ENCODE measurements around the gene TBL1X.
A peak's percentile ranks its signal among the peaks of the same experiment; 100 is the strongest.
"Not testable (repeated sequence)": the region's sequence is repeated elsewhere in the genome, so short reads cannot be mapped to it uniquely, and the experiment has no call there.

Gene TBL1X

GRCh38 chrX:9458516-9459078, 6.3 kb upstream of the TBL1X start:
- FAIRE-seq: no peak

GRCh38 chrX:9459186-9459748, 5.6 kb upstream of the TBL1X start:
- DNase-seq (ENCODE audit: low spot score): no peak

More at GRCh38 chrX:9458516-9459078, 6.3 kb upstream of the TBL1X start:
- no peak for DNase-seq (ENCODE audit: low spot score)

GRCh38 chrX:9461087-9461486, 3.8 kb upstream of the TBL1X start:
- DNase-seq (ENCODE audit: low spot score) (no peak), FAIRE-seq (no peak)

More at GRCh38 chrX:9459186-9459748, 5.6 kb upstream of the TBL1X start:
- FAIRE-seq: no peak

- DNase-seq (ENCODE audit: low spot score) (no peak), FAIRE-seq (no peak)
These were observed 2.4 kb upstream of the TBL1X start for GRCh38 chrX:9462456-9462855.

- no peak for FAIRE-seq
- no peak for DNase-seq (ENCODE audit: low spot score)
These were observed 694 bp downstream of the TBL1X start for GRCh38 chrX:9465380-9466123.

GRCh38 chrX:9466124-9466495, 1.3 kb downstream of the TBL1X start:
- FAIRE-seq: no peak
- peak; percentile 16 for DNase-seq (ENCODE audit: low spot score)

- DNase-seq (ENCODE audit: low spot score): no peak
- no peak for FAIRE-seq
These were observed 1.9 kb downstream of the TBL1X start for GRCh38 chrX:9466736-9467135.

GRCh38 chrX:9467146-9467545, 2.3 kb downstream of the TBL1X start:
- no peak for FAIRE-seq
- DNase-seq (ENCODE audit: low spot score): no peak

GRCh38 chrX:9467751-9468150, 2.9 kb downstream of the TBL1X start:
- no peak for FAIRE-seq

GRCh38 chrX:9471571-9471985, 6.7 kb downstream of the TBL1X start:
- DNase-seq (ENCODE audit: low spot score) (no peak), FAIRE-seq (no peak)

More at GRCh38 chrX:9467751-9468150, 2.9 kb downstream of the TBL1X start:
- no peak for DNase-seq (ENCODE audit: low spot score)

GRCh38 chrX:9473708-9474107, 8.8 kb downstream of the TBL1X start:
- DNase-seq (ENCODE audit: low spot score): no peak
- no peak for FAIRE-seq

- not testable (repeated sequence) for FAIRE-seq; DNase-seq (ENCODE audit: low spot score)
These were observed 10.6 kb downstream of the TBL1X start for GRCh38 chrX:9475417-9475816.

GRCh38 chrX:9475984-9476383, 11.1 kb downstream of the TBL1X start:
- FAIRE-seq: no peak

GRCh38 chrX:9476810-9477575, 12.1 kb downstream of the TBL1X start:
- DNase-seq (ENCODE audit: low spot score): no peak

More at GRCh38 chrX:9475984-9476383, 11.1 kb downstream of the TBL1X start:
- DNase-seq (ENCODE audit: low spot score): no peak

GRCh38 chrX:9482408-9482807, 17.6 kb downstream of the TBL1X start:
- no peak for DNase-seq (ENCODE audit: low spot score)
- FAIRE-seq: no peak

More at GRCh38 chrX:9476810-9477575, 12.1 kb downstream of the TBL1X start:
- peak; percentile 52 for FAIRE-seq

- no peak for FAIRE-seq
These were observed 18.0 kb downstream of the TBL1X start for GRCh38 chrX:9482837-9483236.

GRCh38 chrX:9483376-9483775, 18.5 kb downstream of the TBL1X start:
- FAIRE-seq (no peak), DNase-seq (ENCODE audit: low spot score) (no peak)

More at GRCh38 chrX:9482837-9483236, 18.0 kb downstream of the TBL1X start:
- DNase-seq (ENCODE audit: low spot score): no peak

GRCh38 chrX:9486786-9487387, 22.0 kb downstream of the TBL1X start:
- FAIRE-seq (no peak), DNase-seq (ENCODE audit: low spot score) (no peak)

- FAIRE-seq (no peak), DNase-seq (ENCODE audit: low spot score) (no peak)
These were observed 23.7 kb downstream of the TBL1X start for GRCh38 chrX:9488586-9488985.

- DNase-seq (ENCODE audit: low spot score): no peak
- no peak for FAIRE-seq
These were observed 24.4 kb downstream of the TBL1X start for GRCh38 chrX:9489234-9489633.

GRCh38 chrX:9492901-9493300, 28.0 kb downstream of the TBL1X start:
- DNase-seq (ENCODE audit: low spot score): no peak
- no peak for FAIRE-seq

Data from RCC 7860 (cell line).